Lower leg skin (tissue), 3 donors: Measurements from ENCODE around the gene METRNL.

Experiments
- POLR2A ChIP-seq, 2 donors: fragments of 450-650 bp; IDR thresholded peaks; one replicate each; pipeline ENCODE4 v1.6.1; 2016 to 2017; ENCODE audit warnings: antibody characterized with exemption in 2 of 2, mild to moderate bottlenecking in 1 of 2, moderate library complexity in 1 of 2
- TF ChIP-seq, protein P1 (sequence below), 3 donors: fragments of 450-650 bp; IDR thresholded peaks; one replicate each; pipeline ENCODE4 v1.5.1; 2016; ENCODE audit warnings: antibody characterized with exemption in 3 of 3, mild to moderate bottlenecking in 3 of 3, moderate library complexity in 2 of 3

- TF ChIP-seq, protein P1, sequence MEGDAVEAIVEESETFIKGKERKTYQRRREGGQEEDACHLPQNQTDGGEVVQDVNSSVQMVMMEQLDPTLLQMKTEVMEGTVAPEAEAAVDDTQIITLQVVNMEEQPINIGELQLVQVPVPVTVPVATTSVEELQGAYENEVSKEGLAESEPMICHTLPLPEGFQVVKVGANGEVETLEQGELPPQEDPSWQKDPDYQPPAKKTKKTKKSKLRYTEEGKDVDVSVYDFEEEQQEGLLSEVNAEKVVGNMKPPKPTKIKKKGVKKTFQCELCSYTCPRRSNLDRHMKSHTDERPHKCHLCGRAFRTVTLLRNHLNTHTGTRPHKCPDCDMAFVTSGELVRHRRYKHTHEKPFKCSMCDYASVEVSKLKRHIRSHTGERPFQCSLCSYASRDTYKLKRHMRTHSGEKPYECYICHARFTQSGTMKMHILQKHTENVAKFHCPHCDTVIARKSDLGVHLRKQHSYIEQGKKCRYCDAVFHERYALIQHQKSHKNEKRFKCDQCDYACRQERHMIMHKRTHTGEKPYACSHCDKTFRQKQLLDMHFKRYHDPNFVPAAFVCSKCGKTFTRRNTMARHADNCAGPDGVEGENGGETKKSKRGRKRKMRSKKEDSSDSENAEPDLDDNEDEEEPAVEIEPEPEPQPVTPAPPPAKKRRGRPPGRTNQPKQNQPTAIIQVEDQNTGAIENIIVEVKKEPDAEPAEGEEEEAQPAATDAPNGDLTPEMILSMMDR (IDR thresholded peaks at IDR 0.05), result no peak
- TF ChIP-seq POLR2A (IDR thresholded peaks at IDR 0.05), result no peak
Observed at GRCh38 chr17:83142619-83143018, 63.2 kb downstream of the METRNL start.
